Right atrium auricular region (tissue), 2 donors: ENCODE results near the gene SCAPER. TPM values are rescaled to one million over a fixed set of nuclear protein-coding genes. Genes with fewer than 3 reads are reported as not detected.

Experiments
- DNase-seq: peaks from one replicate; pipeline ENCODE4 v3.0.0-alpha.2; 2019; ENCODE audit warnings: low spot score
- H3K27ac ChIP-seq, 2 donors: fragments of 200-600 bp; sonication (generic); 1 replicate in 1 of 2; 2 replicates in 1 of 2; pipeline ENCODE4 v1.5.1; 2016 to 2019
- H3K27me3 ChIP-seq, 2 donors: fragments of 200-600 bp; sonication (generic); one replicate each; pipeline versions ENCODE4 v1.5.1 to v1.6.0; 2017 to 2019
- H3K36me3 ChIP-seq: fragments of 200-600 bp; sonication (generic); one replicate; pipeline ENCODE4 v1.5.1; 2016
- H3K4me1 ChIP-seq, 2 donors: fragments of 200-600 bp; sonication (generic); one replicate each; pipeline versions ENCODE4 v1.5.1 to v1.6.0; 2017 to 2019
- H3K4me3 ChIP-seq, 2 donors: fragments of 200-600 bp; sonication (generic); 1 replicate in 1 of 2; 2 replicates in 1 of 2; pipeline ENCODE4 v1.5.1; 2017 to 2019; ENCODE audit warnings: mild to moderate bottlenecking in 1 of 2, moderate library complexity in 1 of 2
- H3K9me3 ChIP-seq, 2 donors: fragments of 200-600 bp; sonication (generic); one replicate each; pipeline ENCODE4 v1.5.1; 2019
- CTCF ChIP-seq, 2 donors: fragments of 200-600 bp; sonication (generic); IDR thresholded peaks; one replicate each; pipeline ENCODE4 v1.5.1; 2019; ENCODE audit warnings: antibody characterized with exemption in 2 of 2
- total RNA-seq, 2 donors: library from RNA; depleted of rRNA; stranded (reverse); fragments of >200 nt; gene quantifications; one replicate each; pipeline ENCODE4 v1.1.0, GENCODE V29; 2016

The SCAPER gene
- total RNA-seq, 2 donors from 2014 or later: 20.5 to 52.3 TPM

- no peaks in the 10 kb centered on the region for H3K36me3 ChIP-seq
- no peaks in the 10 kb centered on the region for H3K27me3 ChIP-seq
- no peak for TF ChIP-seq CTCF (IDR thresholded peaks at IDR 0.05)
- no peak for DNase-seq
- H3K4me1 ChIP-seq: peaks cover 0 to 17% of the 10 kb centered on the region in 2 donors
- no peak overlapping the region for H3K4me3 ChIP-seq
- no peaks in the 10 kb centered on the region for H3K9me3 ChIP-seq
- H3K27ac ChIP-seq: no peak overlapping the region
Measured at GRCh38 chr15:76572983-76573314, 332.2 kb downstream of the SCAPER start.

GRCh38 chr15:76566276-76566675, 338.9 kb downstream of the SCAPER start:
- Histone ChIP-seq H3K4me1 (no peaks in the 10 kb centered on the region), H3K27ac (no peak overlapping the region), H3K36me3 (no peaks in the 10 kb centered on the region), H3K27me3 (no peaks in the 10 kb centered on the region), H3K9me3 (peaks cover 0 to 9% of the 10 kb centered on the region in 2 donors), H3K4me3 (no peak overlapping the region)
- no peak for TF ChIP-seq CTCF (IDR thresholded peaks at IDR 0.05)
- DNase-seq: no peak

- Histone ChIP-seq H3K4me1 (no peaks in the 10 kb centered on the region), H3K27me3 (no peaks in the 10 kb centered on the region), H3K27ac (no peak overlapping the region), H3K4me3 (no peak overlapping the region), H3K9me3 (peaks cover 0 to 9% of the 10 kb centered on the region in 2 donors), H3K36me3 (no peaks in the 10 kb centered on the region)
- DNase-seq: no peak
- TF ChIP-seq CTCF (IDR thresholded peaks at IDR 0.05): no peak
Measured at GRCh38 chr15:76565366-76565765, 339.8 kb downstream of the SCAPER start.

GRCh38 chr15:76555247-76555646, 349.9 kb downstream of the SCAPER start:
- H3K27me3 ChIP-seq: no peaks in the 10 kb centered on the region
- H3K4me1 ChIP-seq: no peaks in the 10 kb centered on the region
- no peak for TF ChIP-seq CTCF (IDR thresholded peaks at IDR 0.05)
- H3K27ac ChIP-seq: no peak overlapping the region
- DNase-seq: no peak
- H3K36me3 ChIP-seq: no peaks in the 10 kb centered on the region
- no peaks in the 10 kb centered on the region for H3K9me3 ChIP-seq
- H3K4me3 ChIP-seq: no peak overlapping the region

GRCh38 chr15:76553564-76553963, 351.6 kb downstream of the SCAPER start:
- TF ChIP-seq CTCF (IDR thresholded peaks at IDR 0.05): no peak
- no peak for DNase-seq

GRCh38 chr15:76553102-76553501, 352.0 kb downstream of the SCAPER start:
- H3K4me1 ChIP-seq: no peaks in the 10 kb centered on the region
- no peak for DNase-seq
- no peaks in the 10 kb centered on the region for H3K36me3 ChIP-seq
- H3K9me3 ChIP-seq: no peaks in the 10 kb centered on the region
- no peaks in the 10 kb centered on the region for H3K27me3 ChIP-seq
- no peak overlapping the region for H3K27ac ChIP-seq
- TF ChIP-seq CTCF (IDR thresholded peaks at IDR 0.05): no peak
- H3K4me3 ChIP-seq: no peak overlapping the region

More at GRCh38 chr15:76553564-76553963, 351.6 kb downstream of the SCAPER start:
- H3K4me1 ChIP-seq: no peaks in the 10 kb centered on the region
- no peak overlapping the region for H3K27ac ChIP-seq
- H3K4me3 ChIP-seq: no peak overlapping the region
- no peaks in the 10 kb centered on the region for H3K27me3 ChIP-seq
- no peaks in the 10 kb centered on the region for H3K9me3 ChIP-seq
- H3K36me3 ChIP-seq: no peaks in the 10 kb centered on the region
